ENCODE results near the gene NAPSA. TPM values are rescaled to one million over a fixed set of nuclear protein-coding genes. Genes with fewer than 3 reads are reported as not detected.
"Not testable (repeated sequence)": the region's sequence is repeated elsewhere in the genome, so short reads cannot be mapped to it uniquely, and the experiment has no call there.

Gene NAPSA
- total RNA-seq: 0.51 TPM

DNA sequence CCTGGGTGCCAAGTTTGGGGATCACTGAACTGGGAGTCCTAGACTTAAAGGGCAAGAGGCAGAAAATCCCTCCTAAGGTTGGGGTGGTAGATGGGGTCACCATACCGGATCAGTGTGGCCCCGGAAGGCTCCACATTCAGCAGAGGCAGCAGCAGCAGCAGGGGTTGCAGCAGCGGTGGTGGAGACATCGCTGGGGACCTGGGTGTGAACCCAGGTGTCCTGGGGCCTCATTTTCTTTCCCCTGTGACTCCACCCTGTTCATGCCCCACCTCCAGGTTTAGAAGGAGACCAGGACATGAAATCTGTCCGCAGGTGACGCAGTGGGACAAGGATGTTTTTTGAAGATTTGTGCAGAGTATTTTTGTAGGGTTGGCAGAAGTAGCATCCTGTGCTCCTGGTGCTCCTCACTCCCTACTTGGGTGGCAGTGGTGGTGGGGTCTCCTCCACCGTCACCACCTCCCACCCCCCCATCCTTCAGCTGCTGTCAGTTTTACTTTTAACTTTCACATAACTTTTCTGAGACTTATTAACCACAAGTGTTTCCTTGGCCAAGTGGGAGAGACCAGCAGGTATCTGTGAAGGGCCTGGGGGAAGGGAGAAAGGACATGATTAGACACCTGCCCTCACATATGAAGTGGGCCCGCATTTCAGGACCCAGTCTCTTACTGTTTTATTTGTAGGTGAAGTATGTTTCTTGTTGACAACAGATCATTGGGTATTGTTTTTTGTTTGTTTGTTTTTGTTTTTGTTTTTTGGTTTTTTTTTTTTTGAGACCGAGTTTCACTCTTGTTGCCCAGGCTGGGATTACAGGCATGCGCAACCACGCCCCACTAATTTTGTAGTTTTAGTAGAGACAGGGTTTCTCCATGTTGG lies at the start of gene NAPSA:
NAPSA (minus strand) TSS at position 206 of the 873 bp plus-strand sequence; CDS start at position 188, 18 bp downstream.
- no peak for DNase-seq

GRCh38 chr19:50413531-50413930 lies 48.1 kb upstream of the NAPSA start:
- no peak for DNase-seq

DNA sequence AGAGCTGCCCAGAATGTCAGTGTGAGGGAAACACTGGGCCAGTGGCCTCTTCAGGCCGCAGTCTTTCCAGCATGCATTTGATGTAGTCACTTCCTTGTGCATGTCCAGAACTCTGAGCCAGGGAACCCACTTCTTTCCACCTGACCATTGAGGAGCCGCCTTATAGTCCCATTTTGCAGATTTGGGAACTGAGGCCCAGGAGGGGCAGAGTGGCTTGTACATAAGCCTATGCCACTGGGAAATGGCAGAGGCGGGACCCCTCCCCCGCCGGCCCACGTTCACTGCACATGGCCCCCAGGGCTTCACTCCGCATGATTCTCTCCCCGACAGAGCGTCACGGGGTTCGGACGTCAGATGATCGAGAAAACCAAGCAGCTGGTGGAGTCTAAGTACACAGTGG lies 47.7 kb upstream of the NAPSA start:
- no peak for DNase-seq

GRCh38 chr19:50412419-50412818 lies 47.0 kb upstream of the NAPSA start:
- DNase-seq: no peak

GRCh38 chr19:50410109-50410508 lies 44.7 kb upstream of the NAPSA start:
- no peak for DNase-seq

DNA sequence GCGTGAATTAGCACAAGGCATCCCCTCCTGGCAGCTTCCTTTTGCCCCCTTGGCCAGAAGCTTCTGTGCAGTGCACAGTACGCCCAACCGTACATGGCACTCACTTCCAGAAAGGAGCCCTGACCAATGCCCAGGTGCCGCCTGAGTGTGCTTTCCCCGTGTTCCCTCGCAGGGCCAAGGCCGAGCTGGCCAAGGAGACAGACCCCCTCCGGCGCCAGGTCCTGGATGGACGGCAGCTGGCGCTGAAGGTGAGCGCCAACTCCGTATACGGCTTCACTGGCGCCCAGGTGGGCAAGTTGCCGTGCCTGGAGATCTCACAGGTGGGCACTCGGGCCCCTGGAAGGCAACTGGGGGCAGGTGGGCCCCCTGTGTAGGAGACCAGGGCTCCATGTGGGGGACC lies 43.9 kb upstream of the NAPSA start:
- no peak for DNase-seq

- DNase-seq: no peak
These were observed 41.4 kb upstream of the NAPSA start for GRCh38 chr19:50406829-50407228.

GRCh38 chr19:50406156-50406820 lies 40.8 kb upstream of the NAPSA start:
- no peak for DNase-seq

- DNase-seq: no peak
These were observed 37.3 kb upstream of the NAPSA start for GRCh38 chr19:50402544-50403301.

- no peak for DNase-seq
These were observed 36.4 kb upstream of the NAPSA start for GRCh38 chr19:50401605-50402450.

- DNase-seq: no peak
These were observed 33.9 kb upstream of the NAPSA start for GRCh38 chr19:50399368-50399745.

GRCh38 chr19:50398675-50399367 lies 33.4 kb upstream of the NAPSA start:
- no peak for DNase-seq

DNA sequence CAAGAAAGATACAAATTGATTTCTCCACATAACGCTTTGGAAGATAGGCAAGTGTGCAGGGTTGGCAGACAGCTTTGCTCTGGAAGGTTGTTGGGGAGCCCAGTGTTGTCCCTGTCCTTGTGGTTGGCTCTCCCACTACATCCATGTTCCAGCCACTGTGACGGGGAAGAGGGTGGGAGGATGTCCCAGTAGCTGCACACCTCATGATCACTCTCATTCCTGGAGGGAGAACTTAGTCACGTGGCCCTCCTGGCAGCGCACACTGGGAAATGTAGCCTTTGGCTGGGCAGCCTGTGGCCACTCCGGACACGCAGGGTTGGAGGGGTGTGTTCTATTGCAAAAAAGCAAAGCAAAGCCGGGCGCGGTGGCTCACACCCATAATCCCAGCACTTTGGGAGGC lies 28.6 kb upstream of the NAPSA start:
- DNase-seq: no peak

- DNase-seq: no peak
These were observed 28.1 kb upstream of the NAPSA start for GRCh38 chr19:50393589-50393988.

GRCh38 chr19:50392759-50393158 lies 27.3 kb upstream of the NAPSA start:
- DNase-seq: no peak

DNA sequence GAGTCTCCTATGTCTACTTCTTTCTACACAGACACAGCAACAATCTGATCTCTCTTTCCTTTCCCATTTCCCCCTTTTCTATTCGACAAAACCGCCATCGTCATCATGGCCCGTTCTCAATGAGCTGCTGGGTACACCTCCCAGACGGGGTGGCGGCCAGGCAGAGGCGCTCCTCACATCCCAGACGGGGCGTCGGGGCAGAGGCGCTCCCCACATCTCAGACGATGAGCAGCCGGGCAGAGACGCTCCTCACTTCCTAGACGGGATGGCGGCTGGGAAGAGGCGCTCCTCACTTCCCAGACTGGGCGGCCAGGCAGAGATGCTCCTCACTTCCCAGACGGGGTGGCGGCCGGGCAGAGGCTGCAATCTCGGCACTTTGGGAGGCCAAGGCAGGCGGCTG lies 25.5 kb upstream of the NAPSA start:
- DNase-seq: not testable (repeated sequence)

- not testable (repeated sequence) for DNase-seq
These were observed 24.9 kb upstream of the NAPSA start for GRCh38 chr19:50390295-50390694.

- no peak for DNase-seq
These were observed 22.4 kb upstream of the NAPSA start for GRCh38 chr19:50387868-50388245.

DNA sequence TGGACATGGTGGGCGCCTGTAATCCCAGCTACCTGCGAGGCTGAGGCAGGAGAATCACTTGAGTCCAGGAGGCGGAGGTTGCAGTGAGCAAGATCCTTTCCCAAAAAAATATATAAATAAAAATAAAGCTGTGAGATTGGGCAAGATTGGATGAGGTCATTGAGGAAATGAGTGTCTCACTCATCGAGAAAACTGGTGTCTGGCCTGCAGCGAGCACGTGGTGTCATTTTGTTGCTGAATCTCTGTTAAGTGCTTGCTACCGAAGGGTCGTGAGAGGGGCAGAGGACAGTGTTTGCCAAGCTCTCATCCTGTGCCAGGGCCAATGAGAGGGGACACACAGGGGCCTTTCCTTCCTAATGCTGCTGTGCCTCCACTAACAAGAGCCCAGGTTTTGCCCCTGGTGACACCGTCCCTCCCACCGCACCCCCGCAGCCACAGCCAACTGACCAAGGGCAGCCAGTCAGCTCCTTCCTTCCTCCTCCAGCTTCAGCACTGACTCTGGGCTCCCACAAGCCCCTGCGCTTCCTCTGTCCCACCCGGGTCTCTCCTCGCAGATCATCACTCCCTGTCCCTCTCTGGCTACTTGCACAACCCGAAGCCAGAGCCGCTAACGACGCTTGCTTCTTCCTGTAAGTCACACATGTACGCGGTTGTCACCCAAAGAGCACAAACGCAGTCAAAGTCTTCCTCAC lies 21.9 kb upstream of the NAPSA start:
- DNase-seq: no peak

DNA sequence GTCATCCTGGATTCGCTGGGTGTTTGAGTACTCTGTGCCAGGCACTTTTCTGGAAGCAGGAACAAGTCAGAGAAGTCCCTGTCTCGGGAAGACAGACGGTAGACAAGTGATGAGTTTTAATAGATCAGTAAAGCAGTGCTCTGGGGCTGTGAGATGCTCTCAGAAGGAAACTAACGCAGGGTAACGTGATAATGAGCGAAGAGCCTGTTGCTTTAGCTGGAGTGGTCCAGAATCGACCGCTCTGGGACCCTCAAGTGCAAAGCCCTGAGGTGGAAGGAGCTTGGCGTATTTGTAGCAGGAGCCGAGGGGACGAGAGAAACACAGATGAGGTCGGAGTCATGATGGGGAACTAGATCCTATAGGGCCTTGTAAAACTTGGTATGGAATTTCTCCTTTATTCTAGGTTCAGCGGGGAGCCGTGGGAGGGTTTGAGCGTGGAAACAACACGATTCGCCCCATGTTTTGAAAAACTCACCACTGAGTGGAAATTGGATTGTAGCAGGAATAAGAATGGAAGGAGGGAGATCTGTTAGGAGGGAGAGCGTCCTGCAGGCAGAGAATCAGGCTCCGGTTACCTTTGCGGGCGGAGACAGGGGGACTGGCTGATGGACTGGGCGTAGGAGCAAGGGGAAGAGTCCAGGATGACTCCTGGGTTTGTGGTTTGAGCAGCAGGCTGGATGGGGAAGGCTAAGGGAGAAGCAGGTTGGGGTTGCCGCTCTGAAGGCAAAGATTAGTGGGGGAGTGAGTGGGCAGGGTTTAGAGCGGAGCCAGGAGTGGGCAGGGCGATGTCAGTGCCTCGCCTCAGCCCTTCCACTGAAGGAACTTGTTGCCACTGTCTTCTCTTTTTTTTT lies 19.5 kb upstream of the NAPSA start:
- no peak for DNase-seq
